ENCODE results near the gene JKAMP. TPM values are rescaled to one million over a fixed set of nuclear protein-coding genes. Genes with fewer than 3 reads are reported as not detected.

The JKAMP gene
- total RNA-seq, 2 donors from 2014 or later, result 42.5 to 57.2 TPM

- Mint-ChIP-seq H3K4me3 (peak overlapping the region; percentile 78), H3K4me1 (peaks cover 25% of the 10 kb centered on the region), H3K27me3 (ENCODE audit: insufficient read depth) (no peaks in the 10 kb centered on the region), H3K9me3 (no peaks in the 10 kb centered on the region), H3K27ac (peak overlapping the region; percentile 91), H3K36me3 (ENCODE audit: low read depth) (peaks cover 22% of the 10 kb centered on the region)
- Histone ChIP-seq H3K4me3 (ENCODE audit: low read length) (peak overlapping the region; percentile 99), H3K4me1 (ENCODE audit: control insufficient read depth, insufficient read depth, low read length) (peaks cover 9% of the 10 kb centered on the region), H3K27me3 (ENCODE audit: control insufficient read depth, insufficient read depth, low read length, poor library complexity, severe bottlenecking) (no peaks in the 10 kb centered on the region), H3K9me3 (ENCODE audit: control insufficient read depth, low read length) (no peaks in the 10 kb centered on the region), H3K36me3 (ENCODE audit: control insufficient read depth, insufficient read depth, low read length) (peaks cover 25% of the 10 kb centered on the region), H3K9ac (ENCODE audit: extremely low read depth, low read length, poor library complexity, severe bottlenecking) (peak overlapping the region; percentile 82), H3K27ac (ENCODE audit: low read depth, low read length) (peak overlapping the region; percentile 95)
- no peak for TF ChIP-seq CTCF (conservative IDR thresholded peaks at IDR 0.05)
- 0% methylated on average over 21 to 32 of the region's 32 CpGs for WGBS, 2 experiments (ENCODE audit: insufficient coverage in 1 of 2, insufficient read length in 1 of 2)
- DNase-seq, result no peak
Observed at GRCh38 chr14:59484639-59485175, 390 bp downstream of the JKAMP start.

GRCh38 chr14:59490756-59491155, 6.4 kb downstream of the JKAMP start:
- Histone ChIP-seq H3K27ac (ENCODE audit: low read depth, low read length) (no peak overlapping the region), H3K9me3 (ENCODE audit: control insufficient read depth, low read length) (peaks cover 9% of the 10 kb centered on the region), H3K36me3 (ENCODE audit: control insufficient read depth, insufficient read depth, low read length) (peaks cover 81% of the 10 kb centered on the region), H3K27me3 (ENCODE audit: control insufficient read depth, insufficient read depth, low read length, poor library complexity, severe bottlenecking) (no peaks in the 10 kb centered on the region), H3K4me3 (ENCODE audit: low read length) (no peak overlapping the region), H3K4me1 (ENCODE audit: control insufficient read depth, insufficient read depth, low read length) (no peaks in the 10 kb centered on the region), H3K9ac (ENCODE audit: extremely low read depth, low read length, poor library complexity, severe bottlenecking) (no peak overlapping the region)
- Mint-ChIP-seq H3K27ac (peak overlapping the region; percentile 11), H3K27me3 (ENCODE audit: insufficient read depth) (no peaks in the 10 kb centered on the region), H3K36me3 (ENCODE audit: low read depth) (peaks cover 75% of the 10 kb centered on the region), H3K4me3 (no peak overlapping the region), H3K4me1 (peaks cover 2% of the 10 kb centered on the region), H3K9me3 (no peaks in the 10 kb centered on the region)
- WGBS, 2 experiments (ENCODE audit: insufficient coverage in 1 of 2, insufficient read length in 1 of 2), result 90 to 93% methylated on average over 3 of the region's 3 CpGs
- no peak for DNase-seq
- TF ChIP-seq CTCF (conservative IDR thresholded peaks at IDR 0.05), result no peak

GRCh38 chr14:59492384-59492783, 8.1 kb downstream of the JKAMP start:
- Mint-ChIP-seq H3K4me3 (no peak overlapping the region), H3K36me3 (ENCODE audit: low read depth) (peaks cover 81% of the 10 kb centered on the region), H3K27ac (no peak overlapping the region), H3K9me3 (no peaks in the 10 kb centered on the region), H3K27me3 (ENCODE audit: insufficient read depth) (no peaks in the 10 kb centered on the region), H3K4me1 (no peaks in the 10 kb centered on the region)
- Histone ChIP-seq H3K4me3 (ENCODE audit: low read length) (no peak overlapping the region), H3K27me3 (ENCODE audit: control insufficient read depth, insufficient read depth, low read length, poor library complexity, severe bottlenecking) (no peaks in the 10 kb centered on the region), H3K27ac (ENCODE audit: low read depth, low read length) (no peak overlapping the region), H3K4me1 (ENCODE audit: control insufficient read depth, insufficient read depth, low read length) (no peaks in the 10 kb centered on the region), H3K9me3 (ENCODE audit: control insufficient read depth, low read length) (peaks cover 9% of the 10 kb centered on the region), H3K36me3 (ENCODE audit: control insufficient read depth, insufficient read depth, low read length) (peaks cover 90% of the 10 kb centered on the region), H3K9ac (ENCODE audit: extremely low read depth, low read length, poor library complexity, severe bottlenecking) (no peak overlapping the region)
- 96 to 100% methylated on average over 1 of the region's 1 CpG for WGBS, 2 experiments (ENCODE audit: insufficient coverage in 1 of 2, insufficient read length in 1 of 2)
- DNase-seq, result no peak
- TF ChIP-seq CTCF (conservative IDR thresholded peaks at IDR 0.05), result no peak

Measured in endodermal cell (in vitro differentiated cells).